HepG2 (cell line): ENCODE data around the gene ALMS1. TPM values are rescaled to one million over a fixed set of nuclear protein-coding genes. Genes with fewer than 3 reads are reported as not detected.

ENCODE experiments used
- ATF7-NPFF ChIP-seq: sonication (generic); formaldehyde crosslinking; IDR thresholded peaks from 2 replicates; pipeline ENCODE4 v1.8.1; 2023; ENCODE audit warnings: mild to moderate bottlenecking, low read depth, missing genetic modification reagents, moderate library complexity
- ELF1 ChIP-seq: sonication (generic); formaldehyde crosslinking; IDR thresholded peaks from 2 replicates; pipeline ENCODE4 v1.4.0; 2020; ENCODE audit warnings: missing genetic modification reagents
- NCOA2 ChIP-seq: sonication (generic); formaldehyde crosslinking; IDR thresholded peaks from 2 replicates; pipeline ENCODE4 v1.8.0; 2022; ENCODE audit warnings: inconsistent platforms
- ZFP82 ChIP-seq: sonication (generic); formaldehyde crosslinking; IDR thresholded peaks from 2 replicates; pipeline ENCODE4 v1.5.1; 2020; ENCODE audit warnings: mild to moderate bottlenecking, missing genetic modification reagents, borderline replicate concordance
- ZNF101 ChIP-seq: sonication (generic); formaldehyde crosslinking; IDR thresholded peaks from 2 replicates; pipeline ENCODE4 v1.4.0; 2020; ENCODE audit warnings: mild to moderate bottlenecking, low read depth, missing genetic modification reagents, borderline replicate concordance
- ZNF564 ChIP-seq: sonication (generic); formaldehyde crosslinking; IDR thresholded peaks from 2 replicates; pipeline ENCODE4 v1.8.1; 2023; ENCODE audit warnings: mild to moderate bottlenecking, missing genetic modification reagents
- polyA plus RNA-seq, 8 experiments: library from polyadenylated mRNA; depleted of rRNA in 3 of 8; stranded (reverse) in 7 of 8; unstranded in 1 of 8; fragments of >200 nt; fragmentation: Illumina TruSeq in 4 of 8; extraction: Trizol in 4 of 8; gene quantifications; 2 replicates each; pipeline versions ENCODE4 v1.2.1 to v1.2.3, GENCODE V29; 2011 to 2016; ENCODE audit warnings: low read depth in 4 of 8, missing spikeins in 1 of 8, mixed read lengths in 1 of 8; ENCODE audit not compliant: insufficient read depth in 1 of 8
- total RNA-seq, 5 experiments: library from RNA; depleted of rRNA; stranded (reverse); fragments of >200 nt; fragmentation: Illumina TruSeq; extraction: Trizol; gene quantifications; 2 replicates each; pipeline ENCODE4 v1.2.3, GENCODE V29; 2016; ENCODE audit warnings: low read depth in 1 of 5
- TF ChIP-seq, protein P1 (sequence below): sonication (generic); formaldehyde crosslinking; IDR thresholded peaks from 2 replicates; pipeline ENCODE4 v1.9.0; 2021; ENCODE audit warnings: mild to moderate bottlenecking, missing genetic modification reagents
- TF ChIP-seq, protein P2 (sequence below): sonication (generic); formaldehyde crosslinking; IDR thresholded peaks from 2 replicates; pipeline ENCODE4 v1.4.0; 2020; ENCODE audit warnings: missing genetic modification reagents, mild to moderate bottlenecking, borderline replicate concordance
- TF ChIP-seq, protein P3 (sequence below), 2 experiments: IDR thresholded peaks; 2 replicates each; pipeline ENCODE4 v1.6.1; 2011 to 2012; ENCODE audit warnings: low read length in 2 of 2, borderline replicate concordance in 1 of 2, low read depth in 1 of 2, mild to moderate bottlenecking in 1 of 2, moderate library complexity in 1 of 2
- TF ChIP-seq, protein P4 (sequence below): sonication (generic); formaldehyde crosslinking; IDR thresholded peaks from 2 replicates; pipeline ENCODE4 v1.4.0; 2020; ENCODE audit warnings: missing genetic modification reagents, borderline replicate concordance

ALMS1 gene
- total and polyA plus RNA-seq, 2 of the 13 experiments (the other 11 are each of a cell fraction or from before 2014, with no cell fraction given) = 12.9 to 21.2 TPM

DNA sequence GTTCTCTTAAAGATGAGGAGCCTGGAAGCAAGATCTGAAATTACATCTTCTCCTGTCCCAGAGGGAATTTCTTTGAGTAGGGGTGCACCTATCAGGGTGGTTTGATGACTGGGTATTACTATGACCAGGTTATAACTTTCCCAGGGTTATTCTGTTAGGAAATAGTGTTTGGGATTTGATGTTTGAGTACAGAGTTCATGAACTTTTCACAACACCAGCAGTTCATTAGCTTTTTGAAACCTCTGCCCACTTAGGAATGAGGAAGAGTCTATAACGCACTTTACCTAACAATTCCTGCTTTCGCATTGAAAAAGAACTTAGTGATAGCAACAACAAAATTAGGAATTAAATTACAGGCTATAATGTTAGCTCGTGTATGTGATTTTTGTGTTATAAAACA, 58.6 kb downstream of the ALMS1 start (continued):
- TF ChIP-seq, protein P1, sequence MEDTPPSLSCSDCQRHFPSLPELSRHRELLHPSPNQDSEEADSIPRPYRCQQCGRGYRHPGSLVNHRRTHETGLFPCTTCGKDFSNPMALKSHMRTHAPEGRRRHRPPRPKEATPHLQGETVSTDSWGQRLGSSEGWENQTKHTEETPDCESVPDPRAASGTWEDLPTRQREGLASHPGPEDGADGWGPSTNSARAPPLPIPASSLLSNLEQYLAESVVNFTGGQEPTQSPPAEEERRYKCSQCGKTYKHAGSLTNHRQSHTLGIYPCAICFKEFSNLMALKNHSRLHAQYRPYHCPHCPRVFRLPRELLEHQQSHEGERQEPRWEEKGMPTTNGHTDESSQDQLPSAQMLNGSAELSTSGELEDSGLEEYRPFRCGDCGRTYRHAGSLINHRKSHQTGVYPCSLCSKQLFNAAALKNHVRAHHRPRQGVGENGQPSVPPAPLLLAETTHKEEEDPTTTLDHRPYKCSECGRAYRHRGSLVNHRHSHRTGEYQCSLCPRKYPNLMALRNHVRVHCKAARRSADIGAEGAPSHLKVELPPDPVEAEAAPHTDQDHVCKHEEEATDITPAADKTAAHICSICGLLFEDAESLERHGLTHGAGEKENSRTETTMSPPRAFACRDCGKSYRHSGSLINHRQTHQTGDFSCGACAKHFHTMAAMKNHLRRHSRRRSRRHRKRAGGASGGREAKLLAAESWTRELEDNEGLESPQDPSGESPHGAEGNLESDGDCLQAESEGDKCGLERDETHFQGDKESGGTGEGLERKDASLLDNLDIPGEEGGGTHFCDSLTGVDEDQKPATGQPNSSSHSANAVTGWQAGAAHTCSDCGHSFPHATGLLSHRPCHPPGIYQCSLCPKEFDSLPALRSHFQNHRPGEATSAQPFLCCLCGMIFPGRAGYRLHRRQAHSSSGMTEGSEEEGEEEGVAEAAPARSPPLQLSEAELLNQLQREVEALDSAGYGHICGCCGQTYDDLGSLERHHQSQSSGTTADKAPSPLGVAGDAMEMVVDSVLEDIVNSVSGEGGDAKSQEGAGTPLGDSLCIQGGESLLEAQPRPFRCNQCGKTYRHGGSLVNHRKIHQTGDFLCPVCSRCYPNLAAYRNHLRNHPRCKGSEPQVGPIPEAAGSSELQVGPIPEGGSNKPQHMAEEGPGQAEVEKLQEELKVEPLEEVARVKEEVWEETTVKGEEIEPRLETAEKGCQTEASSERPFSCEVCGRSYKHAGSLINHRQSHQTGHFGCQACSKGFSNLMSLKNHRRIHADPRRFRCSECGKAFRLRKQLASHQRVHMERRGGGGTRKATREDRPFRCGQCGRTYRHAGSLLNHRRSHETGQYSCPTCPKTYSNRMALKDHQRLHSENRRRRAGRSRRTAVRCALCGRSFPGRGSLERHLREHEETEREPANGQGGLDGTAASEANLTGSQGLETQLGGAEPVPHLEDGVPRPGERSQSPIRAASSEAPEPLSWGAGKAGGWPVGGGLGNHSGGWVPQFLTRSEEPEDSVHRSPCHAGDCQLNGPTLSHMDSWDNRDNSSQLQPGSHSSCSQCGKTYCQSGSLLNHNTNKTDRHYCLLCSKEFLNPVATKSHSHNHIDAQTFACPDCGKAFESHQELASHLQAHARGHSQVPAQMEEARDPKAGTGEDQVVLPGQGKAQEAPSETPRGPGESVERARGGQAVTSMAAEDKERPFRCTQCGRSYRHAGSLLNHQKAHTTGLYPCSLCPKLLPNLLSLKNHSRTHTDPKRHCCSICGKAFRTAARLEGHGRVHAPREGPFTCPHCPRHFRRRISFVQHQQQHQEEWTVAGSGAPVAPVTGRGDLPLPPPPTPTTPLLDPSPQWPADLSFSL (CRISPR knock-in tag) = no peak
- TF ChIP-seq, protein P2, sequence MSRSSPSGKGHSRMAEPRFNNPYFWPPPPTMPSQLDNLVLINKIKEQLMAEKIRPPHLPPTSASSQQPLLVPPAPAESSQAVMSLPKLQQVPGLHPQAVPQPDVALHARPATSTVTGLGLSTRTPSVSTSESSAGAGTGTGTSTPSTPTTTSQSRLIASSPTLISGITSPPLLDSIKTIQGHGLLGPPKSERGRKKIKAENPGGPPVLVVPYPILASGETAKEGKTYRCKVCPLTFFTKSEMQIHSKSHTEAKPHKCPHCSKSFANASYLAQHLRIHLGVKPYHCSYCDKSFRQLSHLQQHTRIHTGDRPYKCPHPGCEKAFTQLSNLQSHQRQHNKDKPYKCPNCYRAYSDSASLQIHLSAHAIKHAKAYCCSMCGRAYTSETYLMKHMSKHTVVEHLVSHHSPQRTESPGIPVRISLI = no peak
- TF ChIP-seq ATF7-NPFF = no peak
- peak; percentile 99 for TF ChIP-seq ZNF564 (CRISPR knock-in tag)
- TF ChIP-seq, protein P3, sequence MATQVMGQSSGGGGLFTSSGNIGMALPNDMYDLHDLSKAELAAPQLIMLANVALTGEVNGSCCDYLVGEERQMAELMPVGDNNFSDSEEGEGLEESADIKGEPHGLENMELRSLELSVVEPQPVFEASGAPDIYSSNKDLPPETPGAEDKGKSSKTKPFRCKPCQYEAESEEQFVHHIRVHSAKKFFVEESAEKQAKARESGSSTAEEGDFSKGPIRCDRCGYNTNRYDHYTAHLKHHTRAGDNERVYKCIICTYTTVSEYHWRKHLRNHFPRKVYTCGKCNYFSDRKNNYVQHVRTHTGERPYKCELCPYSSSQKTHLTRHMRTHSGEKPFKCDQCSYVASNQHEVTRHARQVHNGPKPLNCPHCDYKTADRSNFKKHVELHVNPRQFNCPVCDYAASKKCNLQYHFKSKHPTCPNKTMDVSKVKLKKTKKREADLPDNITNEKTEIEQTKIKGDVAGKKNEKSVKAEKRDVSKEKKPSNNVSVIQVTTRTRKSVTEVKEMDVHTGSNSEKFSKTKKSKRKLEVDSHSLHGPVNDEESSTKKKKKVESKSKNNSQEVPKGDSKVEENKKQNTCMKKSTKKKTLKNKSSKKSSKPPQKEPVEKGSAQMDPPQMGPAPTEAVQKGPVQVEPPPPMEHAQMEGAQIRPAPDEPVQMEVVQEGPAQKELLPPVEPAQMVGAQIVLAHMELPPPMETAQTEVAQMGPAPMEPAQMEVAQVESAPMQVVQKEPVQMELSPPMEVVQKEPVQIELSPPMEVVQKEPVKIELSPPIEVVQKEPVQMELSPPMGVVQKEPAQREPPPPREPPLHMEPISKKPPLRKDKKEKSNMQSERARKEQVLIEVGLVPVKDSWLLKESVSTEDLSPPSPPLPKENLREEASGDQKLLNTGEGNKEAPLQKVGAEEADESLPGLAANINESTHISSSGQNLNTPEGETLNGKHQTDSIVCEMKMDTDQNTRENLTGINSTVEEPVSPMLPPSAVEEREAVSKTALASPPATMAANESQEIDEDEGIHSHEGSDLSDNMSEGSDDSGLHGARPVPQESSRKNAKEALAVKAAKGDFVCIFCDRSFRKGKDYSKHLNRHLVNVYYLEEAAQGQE (IDR thresholded peaks at IDR 0.05; ENCODE audit: borderline replicate concordance in 1 of 2, low read depth in 1 of 2, low read length in 2 of 2) = no peak
- 0 out of 2 replicates have a peak, but pooled peaks have one; percentile 53 for TF ChIP-seq ZFP82 (CRISPR knock-in tag)
- TF ChIP-seq NCOA2 (CRISPR knock-in tag) = 0 out of 2 replicates have a peak, but pooled peaks have one; percentile 35
- TF ChIP-seq ZNF101 (CRISPR knock-in tag) = no peak
- peak; percentile 78 for TF ChIP-seq ELF1 (CRISPR knock-in tag)
- TF ChIP-seq, protein P4, sequence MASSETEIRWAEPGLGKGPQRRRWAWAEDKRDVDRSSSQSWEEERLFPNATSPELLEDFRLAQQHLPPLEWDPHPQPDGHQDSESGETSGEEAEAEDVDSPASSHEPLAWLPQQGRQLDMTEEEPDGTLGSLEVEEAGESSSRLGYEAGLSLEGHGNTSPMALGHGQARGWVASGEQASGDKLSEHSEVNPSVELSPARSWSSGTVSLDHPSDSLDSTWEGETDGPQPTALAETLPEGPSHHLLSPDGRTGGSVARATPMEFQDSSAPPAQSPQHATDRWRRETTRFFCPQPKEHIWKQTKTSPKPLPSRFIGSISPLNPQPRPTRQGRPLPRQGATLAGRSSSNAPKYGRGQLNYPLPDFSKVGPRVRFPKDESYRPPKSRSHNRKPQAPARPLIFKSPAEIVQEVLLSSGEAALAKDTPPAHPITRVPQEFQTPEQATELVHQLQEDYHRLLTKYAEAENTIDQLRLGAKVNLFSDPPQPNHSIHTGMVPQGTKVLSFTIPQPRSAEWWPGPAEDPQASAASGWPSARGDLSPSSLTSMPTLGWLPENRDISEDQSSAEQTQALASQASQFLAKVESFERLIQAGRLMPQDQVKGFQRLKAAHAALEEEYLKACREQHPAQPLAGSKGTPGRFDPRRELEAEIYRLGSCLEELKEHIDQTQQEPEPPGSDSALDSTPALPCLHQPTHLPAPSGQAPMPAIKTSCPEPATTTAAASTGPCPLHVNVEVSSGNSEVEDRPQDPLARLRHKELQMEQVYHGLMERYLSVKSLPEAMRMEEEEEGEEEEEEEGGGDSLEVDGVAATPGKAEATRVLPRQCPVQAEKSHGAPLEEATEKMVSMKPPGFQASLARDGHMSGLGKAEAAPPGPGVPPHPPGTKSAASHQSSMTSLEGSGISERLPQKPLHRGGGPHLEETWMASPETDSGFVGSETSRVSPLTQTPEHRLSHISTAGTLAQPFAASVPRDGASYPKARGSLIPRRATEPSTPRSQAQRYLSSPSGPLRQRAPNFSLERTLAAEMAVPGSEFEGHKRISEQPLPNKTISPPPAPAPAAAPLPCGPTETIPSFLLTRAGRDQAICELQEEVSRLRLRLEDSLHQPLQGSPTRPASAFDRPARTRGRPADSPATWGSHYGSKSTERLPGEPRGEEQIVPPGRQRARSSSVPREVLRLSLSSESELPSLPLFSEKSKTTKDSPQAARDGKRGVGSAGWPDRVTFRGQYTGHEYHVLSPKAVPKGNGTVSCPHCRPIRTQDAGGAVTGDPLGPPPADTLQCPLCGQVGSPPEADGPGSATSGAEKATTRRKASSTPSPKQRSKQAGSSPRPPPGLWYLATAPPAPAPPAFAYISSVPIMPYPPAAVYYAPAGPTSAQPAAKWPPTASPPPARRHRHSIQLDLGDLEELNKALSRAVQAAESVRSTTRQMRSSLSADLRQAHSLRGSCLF = no peak
